Measurements from ENCODE around the gene ARPC5.

GRCh38 chr1:183646776-183647175 is 11.2 kb upstream of the ARPC5 start:
- TF ChIP-seq GATA2 (IDR thresholded peaks at IDR 0.05; ENCODE audit: low read depth, low read length), result no peak
- no peak for TF ChIP-seq GATA3 (IDR thresholded peaks at IDR 0.05; ENCODE audit: low read depth, low read length)

All from SH-SY5Y (cell line).